Muscle of leg (tissue), 11 donors: ENCODE measurements around the gene RASAL2. TPM values are rescaled to one million over a fixed set of nuclear protein-coding genes. Genes with fewer than 3 reads are reported as not detected.
A peak's percentile ranks its signal among the peaks of the same experiment; 100 is the strongest.
"Not testable (repeated sequence)": the region's sequence is repeated elsewhere in the genome, so short reads cannot be mapped to it uniquely, and the experiment has no call there.

Source experiments
- DNase-seq: peaks from one replicate; pipeline ENCODE4 v3.0.0; 2013
- H3K27ac ChIP-seq: one replicate; pipeline ENCODE4 v1.5.1; 2013; ENCODE audit warnings: mild to moderate bottlenecking, low read length, control low read depth
- H3K27me3 ChIP-seq: one replicate; pipeline ENCODE4 v1.6.1; 2013; ENCODE audit warnings: low read length; ENCODE audit not compliant: control insufficient read depth, insufficient read depth
- H3K36me3 ChIP-seq: one replicate; pipeline ENCODE4 v1.6.1; 2013; ENCODE audit warnings: low read length; ENCODE audit not compliant: control insufficient read depth, insufficient read depth
- H3K4me1 ChIP-seq: one replicate; pipeline ENCODE4 v1.6.1; 2013; ENCODE audit warnings: low read length; ENCODE audit not compliant: control insufficient read depth, insufficient read depth
- H3K4me3 ChIP-seq: one replicate; pipeline ENCODE4 v1.5.1; 2013; ENCODE audit warnings: low read length, control low read depth
- H3K9me3 ChIP-seq: replicated peaks from 2 replicates; pipeline ENCODE4 v1.6.1; 2013; ENCODE audit warnings: low read depth, low read length; ENCODE audit not compliant: control insufficient read depth
- WGBS: methylation state at CpG from one replicate; pipeline ENCODE4 v1.1.5; 2013; ENCODE audit warnings: missing lambda C conversion rate; ENCODE audit not compliant: insufficient coverage; 5-methylcytosine and 5-hydroxymethylcytosine counted together
- polyA plus RNA-seq, 8 donors: library from polyadenylated mRNA; unstranded; fragments of 120-200 nt; gene quantifications; one replicate each; pipeline versions ENCODE4 v1.2.1 to v1.2.3, GENCODE V29; 2013; ENCODE audit warnings: inconsistent platforms in 1 of 8, low replicate concordance in 1 of 8; ENCODE audit not compliant: insufficient read length in 8 of 8, insufficient read depth in 1 of 8
- total RNA-seq: library from RNA; stranded (reverse); fragments of 120-200 nt; gene quantifications from one replicate; pipeline ENCODE4 v1.2.4, GENCODE V29; 2013

Gene RASAL2
- total and polyA plus RNA-seq, 9 donors = 8.5 to 16.7 (median 13.1) TPM

- no peaks in the 10 kb centered on the region for H3K9me3 ChIP-seq
- no peaks in the 10 kb centered on the region for H3K27me3 ChIP-seq
- no peak for DNase-seq
- H3K4me1 ChIP-seq = no peaks in the 10 kb centered on the region
- H3K4me3 ChIP-seq = no peak overlapping the region
- H3K36me3 ChIP-seq = no peaks in the 10 kb centered on the region
- WGBS = no CpG with 5 or more reads among the region's 5 CpGs
- H3K27ac ChIP-seq = no peak overlapping the region
Measured at GRCh38 chr1:178109348-178110143, 15.6 kb downstream of the RASAL2 start.

GRCh38 chr1:178115260-178115659, 21.4 kb downstream of the RASAL2 start:
- DNase-seq = no peak
- H3K27ac ChIP-seq = no peak overlapping the region
- H3K9me3 ChIP-seq = no peaks in the 10 kb centered on the region
- H3K36me3 ChIP-seq = no peaks in the 10 kb centered on the region
- H3K4me1 ChIP-seq = no peaks in the 10 kb centered on the region
- H3K4me3 ChIP-seq = no peak overlapping the region
- H3K27me3 ChIP-seq = no peaks in the 10 kb centered on the region

DNA sequence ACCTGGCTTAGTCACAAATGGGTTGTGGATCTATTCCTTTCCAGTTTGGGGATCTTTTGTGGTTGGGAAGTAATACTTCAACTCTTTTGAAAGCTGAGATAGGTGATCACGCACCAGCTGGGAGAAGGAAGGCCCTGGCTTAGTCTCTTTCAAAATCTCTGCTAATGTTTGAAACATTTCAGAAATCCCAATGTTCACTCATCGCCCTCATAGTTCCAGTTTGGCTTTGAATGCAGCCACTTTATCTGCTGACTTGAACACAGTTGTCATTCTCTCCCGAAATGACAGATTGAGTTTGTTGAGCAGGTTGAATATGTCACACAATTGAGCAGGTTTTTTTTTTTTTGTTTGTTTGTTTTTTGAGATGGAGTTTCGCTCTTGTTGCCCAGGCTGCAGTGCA, 24.6 kb downstream of the RASAL2 start:
- no CpG with 5 or more reads among the region's 4 CpGs for WGBS
- Histone ChIP-seq H3K4me1 (no peaks in the 10 kb centered on the region), H3K27me3 (no peaks in the 10 kb centered on the region), H3K36me3 (no peaks in the 10 kb centered on the region), H3K9me3 (no peaks in the 10 kb centered on the region), H3K4me3 (no peak overlapping the region), H3K27ac (no peak overlapping the region)
- DNase-seq = no peak

GRCh38 chr1:178119628-178120027, 25.7 kb downstream of the RASAL2 start:
- no peaks in the 10 kb centered on the region for H3K36me3 ChIP-seq
- H3K9me3 ChIP-seq = no peaks in the 10 kb centered on the region
- no peak overlapping the region for H3K4me3 ChIP-seq
- DNase-seq = peak; percentile 9
- no peaks in the 10 kb centered on the region for H3K4me1 ChIP-seq
- H3K27me3 ChIP-seq = no peaks in the 10 kb centered on the region
- no peak overlapping the region for H3K27ac ChIP-seq
- 79% methylated on average over 3 of the region's 5 CpGs for WGBS

GRCh38 chr1:178120088-178120487, 26.2 kb downstream of the RASAL2 start:
- Histone ChIP-seq H3K9me3 (no peaks in the 10 kb centered on the region), H3K36me3 (no peaks in the 10 kb centered on the region), H3K27ac (no peak overlapping the region), H3K4me1 (no peaks in the 10 kb centered on the region), H3K4me3 (no peak overlapping the region), H3K27me3 (no peaks in the 10 kb centered on the region)
- 80% methylated on average over 1 of the region's 4 CpGs for WGBS
- no peak for DNase-seq

DNA sequence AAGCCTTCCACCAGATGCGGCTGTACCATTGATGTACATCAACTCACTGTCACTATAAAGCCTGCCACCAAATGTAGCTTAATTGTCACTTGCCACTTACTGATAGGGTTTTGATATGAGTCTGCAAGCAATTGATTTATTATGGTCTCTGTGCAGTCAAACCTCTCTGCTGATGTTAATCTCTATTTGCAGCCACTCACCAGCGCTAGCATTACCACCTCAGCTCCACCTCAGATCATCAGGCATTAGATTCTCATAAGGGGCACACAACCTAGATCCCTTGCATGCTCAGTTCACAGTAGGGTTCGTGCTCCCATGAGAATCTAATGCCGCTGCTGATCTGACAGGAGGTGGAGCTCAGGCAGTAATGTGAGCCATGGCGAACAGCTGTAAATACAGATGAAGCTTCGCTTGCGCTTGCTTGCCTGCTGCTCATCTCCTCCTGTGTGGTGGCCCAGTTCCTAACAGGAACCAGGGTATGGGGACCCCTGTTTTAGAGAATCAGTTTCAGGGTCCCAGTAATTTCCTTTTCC, 26.7 kb downstream of the RASAL2 start:
- H3K27me3 ChIP-seq, H3K4me3 ChIP-seq, H3K4me1 ChIP-seq, H3K27ac ChIP-seq, H3K36me3 ChIP-seq, H3K9me3 ChIP-seq, DNase-seq: not testable (repeated sequence)
- 83% methylated on average over 6 of the region's 7 CpGs for WGBS

GRCh38 chr1:178121883-178122282, 28.0 kb downstream of the RASAL2 start:
- no peak overlapping the region for H3K4me3 ChIP-seq
- 63% methylated on average over 4 of the region's 4 CpGs for WGBS
- H3K36me3 ChIP-seq = no peaks in the 10 kb centered on the region
- DNase-seq = no peak
- no peaks in the 10 kb centered on the region for H3K27me3 ChIP-seq
- H3K27ac ChIP-seq = no peak overlapping the region
- no peaks in the 10 kb centered on the region for H3K4me1 ChIP-seq
- no peaks in the 10 kb centered on the region for H3K9me3 ChIP-seq

DNA sequence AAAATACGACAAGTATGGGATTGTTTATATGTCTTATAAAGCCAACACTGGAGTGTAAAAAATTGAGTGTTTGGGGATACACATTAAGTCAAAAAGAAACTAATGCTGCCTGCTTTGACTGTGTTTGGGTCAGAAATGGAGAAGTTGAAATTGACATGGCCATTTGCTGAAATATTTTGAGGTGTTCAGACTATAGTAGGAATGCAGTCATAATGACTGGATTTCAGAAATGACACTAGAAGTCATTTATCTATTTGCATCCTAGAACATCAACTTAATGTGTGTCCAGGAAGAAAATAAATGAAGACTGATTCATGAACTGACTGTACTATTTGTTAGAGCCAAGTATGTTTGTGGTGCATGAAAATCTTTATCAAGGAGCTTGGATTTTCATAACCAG, 28.4 kb downstream of the RASAL2 start:
- Histone ChIP-seq H3K4me3 (no peak overlapping the region), H3K4me1 (no peaks in the 10 kb centered on the region), H3K27me3 (no peaks in the 10 kb centered on the region), H3K9me3 (no peaks in the 10 kb centered on the region), H3K27ac (no peak overlapping the region), H3K36me3 (no peaks in the 10 kb centered on the region)
- no peak for DNase-seq
- WGBS = 88% methylated on average over 1 of the region's 1 CpG

GRCh38 chr1:178124115-178124514, 30.2 kb downstream of the RASAL2 start:
- H3K9me3 ChIP-seq = no peaks in the 10 kb centered on the region
- H3K27me3 ChIP-seq = no peaks in the 10 kb centered on the region
- H3K36me3 ChIP-seq = no peaks in the 10 kb centered on the region
- no peak overlapping the region for H3K27ac ChIP-seq
- H3K4me3 ChIP-seq = no peak overlapping the region
- DNase-seq = no peak
- H3K4me1 ChIP-seq = no peaks in the 10 kb centered on the region

GRCh38 chr1:178126261-178126660, 32.4 kb downstream of the RASAL2 start:
- no peaks in the 10 kb centered on the region for H3K27me3 ChIP-seq
- H3K4me3 ChIP-seq = no peak overlapping the region
- H3K9me3 ChIP-seq = no peaks in the 10 kb centered on the region
- no peaks in the 10 kb centered on the region for H3K36me3 ChIP-seq
- DNase-seq = no peak
- H3K27ac ChIP-seq = no peak overlapping the region
- no peaks in the 10 kb centered on the region for H3K4me1 ChIP-seq

GRCh38 chr1:178126741-178127185, 32.9 kb downstream of the RASAL2 start:
- no peaks in the 10 kb centered on the region for H3K4me1 ChIP-seq
- no peak overlapping the region for H3K4me3 ChIP-seq
- whole genome bisulfite sequencing = no CpG with 5 or more reads among the region's 1 CpG
- no peak overlapping the region for H3K27ac ChIP-seq
- DNase-seq = peak; percentile 17
- no peaks in the 10 kb centered on the region for H3K27me3 ChIP-seq
- no peaks in the 10 kb centered on the region for H3K36me3 ChIP-seq
- H3K9me3 ChIP-seq = no peaks in the 10 kb centered on the region
